ENCODE measurements around the gene VTI1B.
"Not testable (repeated sequence)": the region's sequence is repeated elsewhere in the genome, so short reads cannot be mapped to it uniquely, and the experiment has no call there.

Gene VTI1B

DNA sequence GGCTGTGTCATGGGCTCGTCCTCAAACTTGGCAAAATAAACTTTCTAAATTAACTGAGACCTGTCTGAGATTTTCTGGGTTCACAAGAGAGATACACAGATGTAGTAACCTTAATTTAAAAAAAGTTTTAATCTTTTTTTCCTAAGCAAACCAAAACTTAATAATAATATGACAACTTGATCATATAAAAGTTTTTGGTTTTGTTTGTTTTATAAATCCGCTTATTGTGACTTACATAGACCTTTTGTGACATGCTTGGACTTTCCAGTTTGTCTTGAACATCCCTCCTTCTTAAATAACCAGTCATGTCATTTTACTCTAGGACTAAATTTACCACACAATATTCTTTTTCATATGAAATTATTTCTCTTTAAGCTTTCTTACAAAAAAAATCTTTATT lies 35.8 kb upstream of the VTI1B start:
- ATAC-seq: no peak

DNA sequence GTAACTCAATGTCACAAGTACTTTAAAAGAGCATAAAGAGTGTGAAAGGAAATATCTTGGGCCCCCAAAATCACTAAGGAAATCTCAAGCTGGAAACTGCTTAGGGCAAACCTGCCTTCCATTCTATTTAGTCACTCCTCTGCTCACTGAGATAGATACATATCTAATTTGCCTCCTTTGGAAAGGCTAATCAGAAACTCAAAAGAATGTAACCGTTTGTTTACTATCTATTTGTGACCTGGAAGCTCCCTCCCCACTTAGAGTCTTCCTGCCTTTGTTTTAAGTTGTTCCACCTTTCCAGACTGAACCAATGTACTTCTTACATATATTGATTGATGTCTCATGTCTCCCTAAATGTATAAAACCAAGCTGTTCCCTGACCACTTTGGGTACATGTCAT lies 35.4 kb upstream of the VTI1B start:
- not testable (repeated sequence) for ATAC-seq

More for the DNA sequence above, 35.8 kb upstream of the VTI1B start:
- TF ChIP-seq ZNF70 (CRISPR knock-in tag; IDR thresholded peaks at IDR 0.05): no peak
- TF ChIP-seq, protein P1, sequence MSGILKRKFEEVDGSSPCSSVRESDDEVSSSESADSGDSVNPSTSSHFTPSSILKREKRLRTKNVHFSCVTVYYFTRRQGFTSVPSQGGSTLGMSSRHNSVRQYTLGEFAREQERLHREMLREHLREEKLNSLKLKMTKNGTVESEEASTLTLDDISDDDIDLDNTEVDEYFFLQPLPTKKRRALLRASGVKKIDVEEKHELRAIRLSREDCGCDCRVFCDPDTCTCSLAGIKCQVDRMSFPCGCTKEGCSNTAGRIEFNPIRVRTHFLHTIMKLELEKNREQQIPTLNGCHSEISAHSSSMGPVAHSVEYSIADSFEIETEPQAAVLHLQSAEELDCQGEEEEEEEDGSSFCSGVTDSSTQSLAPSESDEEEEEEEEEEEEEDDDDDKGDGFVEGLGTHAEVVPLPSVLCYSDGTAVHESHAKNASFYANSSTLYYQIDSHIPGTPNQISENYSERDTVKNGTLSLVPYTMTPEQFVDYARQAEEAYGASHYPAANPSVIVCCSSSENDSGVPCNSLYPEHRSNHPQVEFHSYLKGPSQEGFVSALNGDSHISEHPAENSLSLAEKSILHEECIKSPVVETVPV (CRISPR knock-in tag; IDR thresholded peaks at IDR 0.05): no peak

DNA sequence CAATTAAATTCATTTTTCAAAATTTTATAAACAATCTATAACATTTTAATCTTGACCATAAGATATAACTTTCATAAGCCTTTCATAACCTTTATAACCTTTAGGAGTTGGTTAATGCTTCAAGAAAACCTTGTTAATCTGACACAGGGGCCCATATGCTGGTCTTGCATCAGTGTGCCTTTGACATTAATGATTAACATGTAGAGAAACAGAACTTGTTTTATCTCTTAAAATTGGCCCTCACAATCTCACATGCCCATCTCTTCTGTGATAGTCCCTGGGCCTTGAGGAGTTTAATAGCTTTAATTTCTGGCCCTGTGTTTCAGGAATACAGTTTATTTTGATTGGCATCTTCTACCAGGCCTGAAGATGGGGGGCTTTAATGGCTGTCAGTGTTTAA lies 34.9 kb upstream of the VTI1B start:
- ATAC-seq: not testable (repeated sequence)

DNA sequence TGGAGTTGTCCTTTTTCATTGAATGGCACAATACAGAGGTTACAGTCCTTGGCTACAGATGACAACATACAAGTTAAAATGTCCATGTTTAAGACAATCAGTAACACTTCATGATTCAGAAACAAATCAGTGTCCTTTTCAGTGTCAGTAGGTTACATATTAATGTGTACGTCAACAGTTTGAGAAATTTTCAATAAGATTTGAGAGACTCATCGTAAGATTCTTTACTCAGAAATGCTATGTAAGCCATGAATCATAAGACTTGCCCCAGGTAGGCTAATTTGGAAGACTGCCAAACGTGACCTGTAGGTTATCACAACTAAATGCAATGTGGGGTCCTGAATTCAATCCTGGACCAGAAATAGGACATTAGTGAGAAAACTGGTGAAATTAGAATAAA lies 30.8 kb upstream of the VTI1B start:
- no peak for ATAC-seq

DNA sequence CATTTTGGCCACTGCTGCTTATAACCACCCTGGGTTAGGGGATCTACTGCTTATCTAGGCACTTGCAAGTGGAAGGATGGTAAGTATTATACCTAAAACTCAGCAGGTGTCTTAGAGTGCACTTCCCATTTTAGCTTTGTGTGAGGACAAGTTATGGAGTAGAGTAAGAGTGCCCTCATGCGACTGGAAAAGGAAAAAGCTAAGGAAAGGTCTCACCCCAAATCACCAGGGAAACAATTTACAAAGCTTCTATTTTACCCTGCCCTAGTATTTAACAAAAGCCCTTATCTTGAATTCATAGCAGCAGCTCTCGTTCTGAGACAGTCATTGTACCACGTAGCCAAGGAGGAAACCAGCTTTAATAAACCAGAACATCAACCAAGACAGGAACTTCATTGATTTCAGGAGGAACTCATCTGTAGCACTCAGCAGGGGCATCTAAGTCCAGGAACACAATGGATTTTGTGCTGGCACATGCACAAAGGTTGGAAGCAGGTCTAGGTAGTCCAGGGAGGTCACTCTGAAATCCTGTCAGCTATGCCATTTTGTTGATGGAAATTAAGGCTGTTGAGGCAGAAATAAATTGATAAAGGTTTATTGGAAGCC lies 30.2 kb upstream of the VTI1B start:
- peak; percentile 94 for ATAC-seq
- TF ChIP-seq ESRRG (CRISPR knock-in tag; IDR thresholded peaks at IDR 0.05) (no peak), ZNF70 (CRISPR knock-in tag; IDR thresholded peaks at IDR 0.05) (no peak), ZNF565 (CRISPR knock-in tag; conservative IDR thresholded peaks at IDR 0.05; ENCODE audit: low read depth) (no peak), ZFP30 (CRISPR knock-in tag; IDR thresholded peaks at IDR 0.05) (no peak), ISL1 (CRISPR knock-in tag; IDR thresholded peaks at IDR 0.05) (no peak), ZC3H10 (CRISPR knock-in tag; IDR thresholded peaks at IDR 0.05) (no peak), ARNTL (CRISPR knock-in tag; IDR thresholded peaks at IDR 0.05; ENCODE audit: borderline replicate concordance, low read depth) (no peak), BACH2 (CRISPR knock-in tag; IDR thresholded peaks at IDR 0.05; ENCODE audit: borderline replicate concordance) (no peak), GLIS3 (CRISPR knock-in tag; IDR thresholded peaks at IDR 0.05) (no peak), TOX (CRISPR knock-in tag; IDR thresholded peaks at IDR 0.05; ENCODE audit: borderline replicate concordance) (no peak), PPARA (CRISPR knock-in tag; IDR thresholded peaks at IDR 0.05; ENCODE audit: borderline replicate concordance) (no peak), ZFP3 (CRISPR knock-in tag; IDR thresholded peaks at IDR 0.05) (no peak), SNAI2 (CRISPR knock-in tag; IDR thresholded peaks at IDR 0.05) (no peak), TCF4 (CRISPR knock-in tag; IDR thresholded peaks at IDR 0.05; ENCODE audit: borderline replicate concordance) (no peak), RARB (CRISPR knock-in tag; IDR thresholded peaks at IDR 0.05) (no peak)
- TF ChIP-seq, protein P2, sequence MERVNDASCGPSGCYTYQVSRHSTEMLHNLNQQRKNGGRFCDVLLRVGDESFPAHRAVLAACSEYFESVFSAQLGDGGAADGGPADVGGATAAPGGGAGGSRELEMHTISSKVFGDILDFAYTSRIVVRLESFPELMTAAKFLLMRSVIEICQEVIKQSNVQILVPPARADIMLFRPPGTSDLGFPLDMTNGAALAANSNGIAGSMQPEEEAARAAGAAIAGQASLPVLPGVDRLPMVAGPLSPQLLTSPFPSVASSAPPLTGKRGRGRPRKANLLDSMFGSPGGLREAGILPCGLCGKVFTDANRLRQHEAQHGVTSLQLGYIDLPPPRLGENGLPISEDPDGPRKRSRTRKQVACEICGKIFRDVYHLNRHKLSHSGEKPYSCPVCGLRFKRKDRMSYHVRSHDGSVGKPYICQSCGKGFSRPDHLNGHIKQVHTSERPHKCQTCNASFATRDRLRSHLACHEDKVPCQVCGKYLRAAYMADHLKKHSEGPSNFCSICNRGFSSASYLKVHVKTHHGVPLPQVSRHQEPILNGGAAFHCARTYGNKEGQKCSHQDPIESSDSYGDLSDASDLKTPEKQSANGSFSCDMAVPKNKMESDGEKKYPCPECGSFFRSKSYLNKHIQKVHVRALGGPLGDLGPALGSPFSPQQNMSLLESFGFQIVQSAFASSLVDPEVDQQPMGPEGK (CRISPR knock-in tag; IDR thresholded peaks at IDR 0.05; ENCODE audit: borderline replicate concordance): no peak
- TF ChIP-seq, protein P3, sequence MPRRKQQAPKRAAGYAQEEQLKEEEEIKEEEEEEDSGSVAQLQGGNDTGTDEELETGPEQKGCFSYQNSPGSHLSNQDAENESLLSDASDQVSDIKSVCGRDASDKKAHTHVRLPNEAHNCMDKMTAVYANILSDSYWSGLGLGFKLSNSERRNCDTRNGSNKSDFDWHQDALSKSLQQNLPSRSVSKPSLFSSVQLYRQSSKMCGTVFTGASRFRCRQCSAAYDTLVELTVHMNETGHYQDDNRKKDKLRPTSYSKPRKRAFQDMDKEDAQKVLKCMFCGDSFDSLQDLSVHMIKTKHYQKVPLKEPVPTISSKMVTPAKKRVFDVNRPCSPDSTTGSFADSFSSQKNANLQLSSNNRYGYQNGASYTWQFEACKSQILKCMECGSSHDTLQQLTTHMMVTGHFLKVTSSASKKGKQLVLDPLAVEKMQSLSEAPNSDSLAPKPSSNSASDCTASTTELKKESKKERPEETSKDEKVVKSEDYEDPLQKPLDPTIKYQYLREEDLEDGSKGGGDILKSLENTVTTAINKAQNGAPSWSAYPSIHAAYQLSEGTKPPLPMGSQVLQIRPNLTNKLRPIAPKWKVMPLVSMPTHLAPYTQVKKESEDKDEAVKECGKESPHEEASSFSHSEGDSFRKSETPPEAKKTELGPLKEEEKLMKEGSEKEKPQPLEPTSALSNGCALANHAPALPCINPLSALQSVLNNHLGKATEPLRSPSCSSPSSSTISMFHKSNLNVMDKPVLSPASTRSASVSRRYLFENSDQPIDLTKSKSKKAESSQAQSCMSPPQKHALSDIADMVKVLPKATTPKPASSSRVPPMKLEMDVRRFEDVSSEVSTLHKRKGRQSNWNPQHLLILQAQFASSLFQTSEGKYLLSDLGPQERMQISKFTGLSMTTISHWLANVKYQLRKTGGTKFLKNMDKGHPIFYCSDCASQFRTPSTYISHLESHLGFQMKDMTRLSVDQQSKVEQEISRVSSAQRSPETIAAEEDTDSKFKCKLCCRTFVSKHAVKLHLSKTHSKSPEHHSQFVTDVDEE (CRISPR knock-in tag; IDR thresholded peaks at IDR 0.05): no peak
- TF ChIP-seq, protein P1 (CRISPR knock-in tag; IDR thresholded peaks at IDR 0.05): no peak
- TF ChIP-seq, protein P4, sequence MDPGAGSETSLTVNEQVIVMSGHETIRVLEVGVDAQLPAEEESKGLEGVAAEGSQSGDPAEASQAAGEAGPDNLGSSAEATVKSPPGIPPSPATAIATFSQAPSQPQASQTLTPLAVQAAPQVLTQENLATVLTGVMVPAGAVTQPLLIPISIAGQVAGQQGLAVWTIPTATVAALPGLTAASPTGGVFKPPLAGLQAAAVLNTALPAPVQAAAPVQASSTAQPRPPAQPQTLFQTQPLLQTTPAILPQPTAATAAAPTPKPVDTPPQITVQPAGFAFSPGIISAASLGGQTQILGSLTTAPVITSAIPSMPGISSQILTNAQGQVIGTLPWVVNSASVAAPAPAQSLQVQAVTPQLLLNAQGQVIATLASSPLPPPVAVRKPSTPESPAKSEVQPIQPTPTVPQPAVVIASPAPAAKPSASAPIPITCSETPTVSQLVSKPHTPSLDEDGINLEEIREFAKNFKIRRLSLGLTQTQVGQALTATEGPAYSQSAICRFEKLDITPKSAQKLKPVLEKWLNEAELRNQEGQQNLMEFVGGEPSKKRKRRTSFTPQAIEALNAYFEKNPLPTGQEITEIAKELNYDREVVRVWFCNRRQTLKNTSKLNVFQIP (CRISPR knock-in tag; IDR thresholded peaks at IDR 0.05; ENCODE audit: borderline replicate concordance, low read depth): no peak
- TF ChIP-seq, protein P5, sequence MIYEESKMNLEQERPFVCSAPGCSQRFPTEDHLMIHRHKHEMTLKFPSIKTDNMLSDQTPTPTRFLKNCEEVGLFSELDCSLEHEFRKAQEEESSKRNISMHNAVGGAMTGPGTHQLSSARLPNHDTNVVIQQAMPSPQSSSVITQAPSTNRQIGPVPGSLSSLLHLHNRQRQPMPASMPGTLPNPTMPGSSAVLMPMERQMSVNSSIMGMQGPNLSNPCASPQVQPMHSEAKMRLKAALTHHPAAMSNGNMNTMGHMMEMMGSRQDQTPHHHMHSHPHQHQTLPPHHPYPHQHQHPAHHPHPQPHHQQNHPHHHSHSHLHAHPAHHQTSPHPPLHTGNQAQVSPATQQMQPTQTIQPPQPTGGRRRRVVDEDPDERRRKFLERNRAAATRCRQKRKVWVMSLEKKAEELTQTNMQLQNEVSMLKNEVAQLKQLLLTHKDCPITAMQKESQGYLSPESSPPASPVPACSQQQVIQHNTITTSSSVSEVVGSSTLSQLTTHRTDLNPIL (CRISPR knock-in tag; IDR thresholded peaks at IDR 0.05; ENCODE audit: low read depth): no peak

More for the DNA sequence above, 30.8 kb upstream of the VTI1B start:
- TF ChIP-seq, protein P5 (CRISPR knock-in tag; IDR thresholded peaks at IDR 0.05; ENCODE audit: low read depth): no peak
- TF ChIP-seq ZNF70 (CRISPR knock-in tag; IDR thresholded peaks at IDR 0.05): no peak

All from SK-N-SH treated with all-trans-retinoic acid at 6 μM for 48 hours (cell line).